ENCODE measurements around the gene ZBTB38.

DNA sequence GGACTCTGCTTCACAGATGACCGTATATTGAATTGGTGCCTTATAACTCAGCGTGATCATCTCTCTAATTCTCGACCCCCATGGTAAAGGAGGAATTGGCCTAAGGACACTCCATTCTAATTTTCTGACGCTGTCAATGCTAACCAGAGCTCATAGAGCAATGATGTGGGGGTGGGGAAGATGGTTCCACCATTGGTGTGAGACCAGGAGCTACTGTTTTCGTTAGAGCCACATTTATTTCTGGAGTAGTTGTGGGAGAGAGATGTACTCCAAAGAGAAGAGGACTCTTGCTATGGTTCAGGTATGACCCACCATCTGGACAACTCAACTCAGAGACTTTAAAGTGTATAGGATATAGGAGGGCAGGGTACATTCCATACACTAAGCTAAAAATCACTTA, 16.3 kb downstream of the ZBTB38 start:
- TF ChIP-seq POLR2A (IDR thresholded peaks at IDR 0.05) (no peak), EP300 (IDR thresholded peaks at IDR 0.05) (no peak), POLR2AphosphoS5 (IDR thresholded peaks at IDR 0.05) (no peak)
- TF ChIP-seq, protein P1, sequence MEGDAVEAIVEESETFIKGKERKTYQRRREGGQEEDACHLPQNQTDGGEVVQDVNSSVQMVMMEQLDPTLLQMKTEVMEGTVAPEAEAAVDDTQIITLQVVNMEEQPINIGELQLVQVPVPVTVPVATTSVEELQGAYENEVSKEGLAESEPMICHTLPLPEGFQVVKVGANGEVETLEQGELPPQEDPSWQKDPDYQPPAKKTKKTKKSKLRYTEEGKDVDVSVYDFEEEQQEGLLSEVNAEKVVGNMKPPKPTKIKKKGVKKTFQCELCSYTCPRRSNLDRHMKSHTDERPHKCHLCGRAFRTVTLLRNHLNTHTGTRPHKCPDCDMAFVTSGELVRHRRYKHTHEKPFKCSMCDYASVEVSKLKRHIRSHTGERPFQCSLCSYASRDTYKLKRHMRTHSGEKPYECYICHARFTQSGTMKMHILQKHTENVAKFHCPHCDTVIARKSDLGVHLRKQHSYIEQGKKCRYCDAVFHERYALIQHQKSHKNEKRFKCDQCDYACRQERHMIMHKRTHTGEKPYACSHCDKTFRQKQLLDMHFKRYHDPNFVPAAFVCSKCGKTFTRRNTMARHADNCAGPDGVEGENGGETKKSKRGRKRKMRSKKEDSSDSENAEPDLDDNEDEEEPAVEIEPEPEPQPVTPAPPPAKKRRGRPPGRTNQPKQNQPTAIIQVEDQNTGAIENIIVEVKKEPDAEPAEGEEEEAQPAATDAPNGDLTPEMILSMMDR (IDR thresholded peaks at IDR 0.05) = no peak

Data from suprapubic skin (tissue), 4 donors.